Brain microvascular endothelial cell (primary cell): ENCODE results near the gene DLGAP1.

ENCODE experiments used
- DNase-seq: peaks from one replicate; pipeline ENCODE4 v3.0.0-alpha.2; 2020
- H3K27ac ChIP-seq: fragments of 250-450 bp; sonication (Bioruptor Pico); 2 replicates; pipeline ENCODE4 v1.5.1; 2020; ENCODE audit warnings: mild to moderate bottlenecking, moderate library complexity
- H3K27me3 ChIP-seq: fragments of 250-450 bp; sonication (Bioruptor Pico); replicated peaks from 2 replicates; pipeline ENCODE4 v1.5.1; 2020; ENCODE audit warnings: mild to moderate bottlenecking
- H3K36me3 ChIP-seq: fragments of 250-450 bp; sonication (Bioruptor Pico); replicated peaks from 2 replicates; pipeline ENCODE4 v1.5.1; 2020; ENCODE audit warnings: mild to moderate bottlenecking
- H3K4me3 ChIP-seq: 2 replicates; pipeline ENCODE4 v1.5.1; 2011; ENCODE audit warnings: low read depth, mild to moderate bottlenecking, control low read depth, low read length, moderate library complexity
- CTCF ChIP-seq: IDR thresholded peaks from 2 replicates; pipeline ENCODE4 v1.5.1; 2011; ENCODE audit warnings: low read depth, mild to moderate bottlenecking, moderate library complexity, low read length, control low read depth, inconsistent platforms; ENCODE audit errors: missing control alignments
- in situ Hi-C: cut with HindIII; loops from 2 replicates; pipeline ENCODE4 v1.10.0; 2017; ENCODE audit warnings: low sequenced_read_pairs, low pct_ligation_motif_present

The DLGAP1 gene

GRCh38 chr18:3541549-3542386 lies 913.3 kb downstream of the DLGAP1 start:
- no peak for DNase-seq
- TF ChIP-seq CTCF, result no peak
- in situ Hi-C loops, result no loop called here
- no peak overlapping the region for H3K27ac ChIP-seq
- H3K36me3 ChIP-seq, result no peaks in the 10 kb centered on the region
- no peaks in the 10 kb centered on the region for H3K27me3 ChIP-seq
- no peak overlapping the region for H3K4me3 ChIP-seq

GRCh38 chr18:3540805-3541548 lies 914.1 kb downstream of the DLGAP1 start:
- Histone ChIP-seq H3K27me3 (no peaks in the 10 kb centered on the region), H3K27ac (no peak overlapping the region), H3K36me3 (no peaks in the 10 kb centered on the region), H3K4me3 (no peak overlapping the region)
- DNase-seq, result no peak
- in situ Hi-C loops, result no loop called here
- TF ChIP-seq CTCF, result no peak

- H3K27me3 ChIP-seq, result no peaks in the 10 kb centered on the region
- DNase-seq, result no peak
- no peaks in the 10 kb centered on the region for H3K36me3 ChIP-seq
- no peak for TF ChIP-seq CTCF
- no peak overlapping the region for H3K27ac ChIP-seq
- H3K4me3 ChIP-seq, result no peak overlapping the region
- in situ Hi-C loops, result no loop called here
These were observed 916.0 kb downstream of the DLGAP1 start for GRCh38 chr18:3538954-3539617.

- Histone ChIP-seq H3K27me3 (no peaks in the 10 kb centered on the region), H3K27ac (no peak overlapping the region), H3K36me3 (no peaks in the 10 kb centered on the region), H3K4me3 (no peak overlapping the region)
- in situ Hi-C loops, result no loop called here
- DNase-seq, result no peak
- TF ChIP-seq CTCF, result no peak
These were observed 916.7 kb downstream of the DLGAP1 start for GRCh38 chr18:3538456-3538855.

GRCh38 chr18:3530807-3531206 lies 924.3 kb downstream of the DLGAP1 start:
- in situ Hi-C loops, result no loop called here
- H3K4me3 ChIP-seq, result no peak overlapping the region
- DNase-seq, result no peak
- H3K27me3 ChIP-seq, result no peaks in the 10 kb centered on the region
- TF ChIP-seq CTCF, result no peak
- no peaks in the 10 kb centered on the region for H3K36me3 ChIP-seq
- no peak overlapping the region for H3K27ac ChIP-seq
